ENCODE data around the gene MEGF8. TPM values are rescaled to one million over a fixed set of nuclear protein-coding genes. Genes with fewer than 3 reads are reported as not detected.

MEGF8 gene
- total and polyA plus RNA-seq, 2 donors (not counting 3 experiments of a cell fraction or from before 2014, with no cell fraction given): 20.6 to 39.6 TPM

DNA sequence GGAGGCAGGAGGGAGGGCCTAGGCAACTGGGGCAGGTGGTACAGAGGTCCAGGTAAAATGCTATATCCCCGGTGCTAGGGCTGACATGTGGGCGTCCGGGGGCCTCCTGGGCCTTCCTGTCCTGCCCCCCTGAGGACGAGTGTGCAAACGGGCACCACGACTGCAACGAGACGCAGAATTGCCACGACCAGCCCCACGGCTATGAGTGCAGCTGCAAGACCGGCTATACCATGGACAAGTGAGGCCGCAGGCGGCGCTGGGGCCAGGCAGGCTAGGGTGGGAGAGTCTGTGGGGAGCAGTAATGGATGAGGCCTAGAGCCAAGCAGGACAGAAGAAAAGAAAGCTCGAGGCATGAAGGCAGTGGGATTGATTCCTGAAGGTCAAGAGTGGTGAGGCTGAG, 43.3 kb downstream of the MEGF8 start:
- DNase-seq (ENCODE audit: low read depth, low spot score) (no peak), FAIRE-seq (no peak)
- no peak overlapping the region for H3K9ac ChIP-seq (replicated peaks; ENCODE audit: extremely low read depth, insufficient read depth, low read length)
- no peak overlapping the region for H2AFZ ChIP-seq (ENCODE audit: low read depth, low read length)
- POLR2A ChIA-PET: no interaction called here
- H3K4me2 ChIP-seq (ENCODE audit: insufficient read depth, low read length): no peak overlapping the region
- no peaks in the 10 kb centered on the region for H3K27me3 ChIP-seq (ENCODE audit: control insufficient read depth in 2 of 2, insufficient read depth in 2 of 2, low read length in 2 of 2)
- no peak overlapping the region for H3K27ac ChIP-seq (ENCODE audit: insufficient read depth, low read depth, low read length)
- intact Hi-C loops (cut with micrococcal nuclease): no loop called here
- no TSS peak for BruUV-seq (replicated peaks)
- no peak overlapping the region for H3K4me3 ChIP-seq (replicated peaks in 1 of 3; ENCODE audit: insufficient read depth in 1 of 3, low read depth in 1 of 3, low read length in 3 of 3)
- no peaks in the 10 kb centered on the region for H3K79me2 ChIP-seq (ENCODE audit: control insufficient read depth, insufficient read depth, low read length)
- no peaks in the 10 kb centered on the region for H3K9me3 ChIP-seq (replicated peaks; ENCODE audit: control insufficient read depth, insufficient read depth, low read length)
- peaks cover 0 to 10% of the 10 kb centered on the region in 2 experiments for H3K36me3 ChIP-seq (ENCODE audit: control insufficient read depth in 2 of 2, extremely low read depth in 1 of 2, insufficient read depth in 2 of 2, low read length in 2 of 2)
- CTCF ChIA-PET: no interaction called here
- H3K4me1 ChIP-seq (ENCODE audit: control insufficient read depth, extremely low read depth, insufficient read depth, low read length): no peaks in the 10 kb centered on the region
- H3K9me1 ChIP-seq (replicated peaks; ENCODE audit: control insufficient read depth, extremely low read depth, insufficient read depth, low read length): no peaks in the 10 kb centered on the region
- dilution Hi-C loops (cut with MboI; ENCODE audit: extremely low pct_ligation_motif_present, low sequenced_read_pairs): no loop called here
- TF ChIP-seq CTCF (IDR thresholded peaks at IDR 0.05; ENCODE audit: extremely low read depth in 1 of 2, insufficient read depth in 1 of 2, low read depth in 1 of 2, low read length in 2 of 2): no peak
- no peak for TF ChIP-seq POLR2A (IDR thresholded peaks at IDR 0.05; ENCODE audit: low read depth, low read length)
- no peak for TF ChIP-seq EZH2 (IDR thresholded peaks at IDR 0.05; ENCODE audit: borderline replicate concordance, low read depth, low read length, severe bottlenecking)
- no peak for TF ChIP-seq POLR2AphosphoS5 (IDR thresholded peaks at IDR 0.05; ENCODE audit: insufficient read depth, low read depth, low read length)
- TF ChIP-seq MAX (IDR thresholded peaks at IDR 0.05; ENCODE audit: insufficient read depth, insufficient read length): no peak
- no peak for TF ChIP-seq FOS (IDR thresholded peaks at IDR 0.05; ENCODE audit: borderline replicate concordance, insufficient read depth, low read length)
- TF ChIP-seq MYC (IDR thresholded peaks at IDR 0.05; ENCODE audit: low read depth, low read length): no peak
- TF ChIP-seq JUN (IDR thresholded peaks at IDR 0.05; ENCODE audit: borderline replicate concordance, insufficient read depth, insufficient read length, low read depth): no peak
- no peak for TF ChIP-seq GATA2 (IDR thresholded peaks at IDR 0.05; ENCODE audit: insufficient read depth, insufficient read length, low read depth, low read length)
- H4K20me1 ChIP-seq (replicated peaks; ENCODE audit: control insufficient read depth, extremely low read depth, insufficient read depth, low read length): no peaks in the 10 kb centered on the region

Data from endothelial cell of umbilical vein (primary cell).